GM23248 (cell line): ENCODE measurements around the gene PCSK2. TPM values are rescaled to one million over a fixed set of nuclear protein-coding genes. Genes with fewer than 3 reads are reported as not detected.

Experiments used
- DNase-seq: peaks from one replicate; pipeline ENCODE4 v3.0.0-alpha.2; 2015
- H2AFZ ChIP-seq: fragments of 200-600 bp; sonication (generic); 2 replicates; pipeline ENCODE4 v1.6.1; 2016; ENCODE audit warnings: antibody characterized with exemption
- H3F3A ChIP-seq: fragments of 200-600 bp; sonication (generic); 2 replicates; pipeline ENCODE4 v1.6.1; 2016; ENCODE audit warnings: mild to moderate bottlenecking, antibody characterized with exemption, mixed run types; ENCODE audit not compliant: insufficient read depth
- H3K27ac ChIP-seq: fragments of 200-600 bp; sonication (generic); 2 replicates; pipeline ENCODE4 v1.5.1; 2016; ENCODE audit warnings: mild to moderate bottlenecking
- H3K27me3 ChIP-seq: fragments of 200-600 bp; sonication (generic); replicated peaks from 2 replicates; pipeline ENCODE4 v1.6.1; 2016; ENCODE audit warnings: mild to moderate bottlenecking; ENCODE audit not compliant: insufficient read depth
- H3K36me3 ChIP-seq: fragments of 200-600 bp; sonication (generic); 2 replicates; pipeline ENCODE4 v1.6.1; 2016; ENCODE audit warnings: low read depth, mild to moderate bottlenecking
- H3K4me1 ChIP-seq: fragments of 200-600 bp; sonication (generic); 2 replicates; pipeline ENCODE4 v1.6.1; 2016; ENCODE audit warnings: mild to moderate bottlenecking; ENCODE audit not compliant: insufficient read depth
- H3K4me2 ChIP-seq: fragments of 200-600 bp; sonication (generic); one replicate; pipeline ENCODE4 v1.6.1; 2016; ENCODE audit warnings: mild to moderate bottlenecking; ENCODE audit not compliant: unreplicated experiment
- H3K4me3 ChIP-seq: fragments of 200-600 bp; sonication (generic); 2 replicates; pipeline ENCODE4 v1.5.1; 2016; ENCODE audit warnings: mild to moderate bottlenecking
- H3K79me2 ChIP-seq: fragments of 200-600 bp; sonication (generic); 2 replicates; pipeline ENCODE4 v1.6.1; 2016; ENCODE audit warnings: mild to moderate bottlenecking; ENCODE audit not compliant: insufficient read depth
- H3K9ac ChIP-seq: fragments of 200-600 bp; sonication (generic); 2 replicates; pipeline ENCODE4 v1.6.1; 2016; ENCODE audit warnings: mild to moderate bottlenecking
- H3K9me2 ChIP-seq: fragments of 200-600 bp; sonication (generic); 2 replicates; pipeline ENCODE4 v1.6.1; 2016; ENCODE audit warnings: mixed run types, mild to moderate bottlenecking, moderate library complexity; ENCODE audit not compliant: insufficient read depth
- H3K9me3 ChIP-seq: fragments of 200-600 bp; sonication (generic); one replicate; pipeline ENCODE4 v1.6.1; 2017; ENCODE audit warnings: low read depth
- H4K20me1 ChIP-seq: fragments of 200-600 bp; sonication (generic); 2 replicates; pipeline ENCODE4 v1.6.0; 2016; ENCODE audit not compliant: insufficient read depth
- EZH2 ChIP-seq: fragments of 200-600 bp; sonication (generic); IDR thresholded peaks from 2 replicates; pipeline ENCODE4 v1.6.1; 2018; ENCODE audit warnings: antibody characterized with exemption, mild to moderate bottlenecking; ENCODE audit not compliant: insufficient read depth, poor library complexity, severe bottlenecking
- EZH2phosphoT487 ChIP-seq: fragments of 200-600 bp; sonication (generic); IDR thresholded peaks from 2 replicates; pipeline ENCODE4 v1.6.1; 2018; ENCODE audit warnings: antibody characterized with exemption, moderate library complexity, mild to moderate bottlenecking, low read depth; ENCODE audit not compliant: insufficient read depth
- WGBS, 2 experiments: methylation state at CpG; one replicate each; pipeline ENCODE4 v1.1.6; 2015 to 2017; ENCODE audit warnings: low lambda C conversion rate in 2 of 2, low coverage in 1 of 2; ENCODE audit errors: missing lambda C conversion rate in 2 of 2; 5-methylcytosine and 5-hydroxymethylcytosine counted together
- in situ Hi-C: fragments of 300-500 bp; cut with MboI; formaldehyde crosslinking; loops from 2 replicates; pipeline ENCODE4 v1.15.0; 2020
- polyA plus RNA-seq: library from polyadenylated mRNA; unstranded; fragments of >200 nt; fragmentation: Nextera tagmentation; extraction: Ambion mirVana; gene quantifications from 2 replicates; pipeline ENCODE4 v1.2.1, GENCODE V29; 2016
- total RNA-seq: library from RNA; depleted of rRNA; stranded (reverse); fragments of >200 nt; shearing (Covaris generic); gene quantifications from 2 replicates; pipeline ENCODE4 v1.2.3, GENCODE V29; 2014

Gene PCSK2
- total and polyA plus RNA-seq, 2 experiments from 2014 or later = not detected

DNA sequence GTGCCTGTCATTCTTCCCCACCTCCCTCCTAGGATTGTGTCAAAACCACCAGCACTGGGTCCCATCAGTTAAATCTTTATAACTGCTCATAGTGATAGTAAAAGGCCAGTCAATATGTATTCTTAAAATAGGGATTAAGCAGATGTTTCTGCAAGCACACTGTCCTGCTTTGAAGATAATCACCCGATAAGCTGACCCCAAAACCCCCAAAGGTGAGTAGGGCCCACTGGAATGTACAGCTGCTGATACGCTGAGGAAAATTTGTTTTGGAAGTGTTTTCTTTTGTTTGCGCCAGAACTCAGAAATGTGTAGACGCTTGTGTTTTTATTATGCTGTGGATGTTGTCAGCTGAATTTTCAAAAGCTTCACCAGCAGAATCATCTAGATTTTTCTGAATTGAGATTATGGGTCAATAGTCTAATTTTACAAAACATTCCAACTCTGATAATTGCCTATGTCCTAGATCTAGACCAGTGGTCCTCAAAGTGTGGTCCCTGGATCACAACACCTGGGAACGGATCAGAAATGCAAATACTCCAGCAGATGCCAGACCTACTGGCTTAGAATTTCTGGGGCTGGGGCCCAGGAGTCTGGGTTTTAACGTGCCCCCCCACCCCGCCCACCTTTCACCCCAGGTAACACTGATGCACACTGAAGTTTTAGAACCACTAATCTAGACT is 292.9 kb downstream of the PCSK2 start:
- H2AFZ ChIP-seq = no peak overlapping the region
- H3K27ac ChIP-seq = no peak overlapping the region
- no peaks in the 10 kb centered on the region for H3K4me1 ChIP-seq
- H4K20me1 ChIP-seq = no peaks in the 10 kb centered on the region
- no peak overlapping the region for H3K4me3 ChIP-seq
- no peaks in the 10 kb centered on the region; the same call in 1 of the 2 replicates for H3K27me3 ChIP-seq
- no peaks in the 10 kb centered on the region for H3F3A ChIP-seq
- DNase-seq = no peak
- no peak for TF ChIP-seq EZH2
- TF ChIP-seq EZH2phosphoT487 = no peak
- H3K36me3 ChIP-seq = no peaks in the 10 kb centered on the region
- no peak overlapping the region for H3K4me2 ChIP-seq
- no peaks in the 10 kb centered on the region for H3K9me3 ChIP-seq
- no peaks in the 10 kb centered on the region for H3K9me2 ChIP-seq
- WGBS, 2 experiments = 73 to 78% methylated on average over 7 of the region's 7 CpGs
- H3K9ac ChIP-seq = no peak overlapping the region
- in situ Hi-C loops = loop anchor here (25.0 kb wide), 1 partner anchor 768 kb away; the partner anchor contains the start of gene ZNF133
- H3K79me2 ChIP-seq = no peaks in the 10 kb centered on the region

DNA sequence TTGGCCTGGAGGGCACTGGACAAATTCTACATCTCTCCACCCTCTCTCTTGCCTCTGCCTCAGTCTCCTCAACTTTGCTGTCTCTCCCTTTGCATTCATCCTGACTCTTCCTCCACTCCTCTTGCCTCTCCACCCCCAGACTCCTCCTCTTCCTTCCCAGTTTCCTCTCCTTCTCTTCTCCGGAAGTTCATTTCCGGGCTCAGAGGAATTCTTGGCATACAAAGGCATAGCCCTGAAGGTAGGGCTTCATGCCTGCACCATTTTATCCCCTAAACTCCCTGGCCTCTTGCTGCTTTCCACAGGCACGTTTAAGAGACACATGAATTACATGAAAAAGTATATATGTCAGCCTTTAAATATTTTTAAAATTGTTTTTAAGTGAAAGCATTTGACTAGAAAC is 293.7 kb downstream of the PCSK2 start:
- Histone ChIP-seq H3K27me3 (no peaks in the 10 kb centered on the region; the same call in 1 of the 2 replicates), H3K79me2 (no peaks in the 10 kb centered on the region), H3K27ac (no peak overlapping the region), H3F3A (no peaks in the 10 kb centered on the region), H4K20me1 (no peaks in the 10 kb centered on the region), H3K36me3 (no peaks in the 10 kb centered on the region), H3K4me3 (no peak overlapping the region), H3K9me2 (no peaks in the 10 kb centered on the region), H3K4me1 (no peaks in the 10 kb centered on the region), H3K9me3 (no peaks in the 10 kb centered on the region), H3K4me2 (no peak overlapping the region), H3K9ac (no peak overlapping the region), H2AFZ (peak overlapping the region; percentile 39)
- in situ Hi-C loops = loop anchor here (25.0 kb wide), 1 partner anchor 767 kb away; the partner anchor contains the start of gene ZNF133
- 41 to 46% methylated on average over 3 of the region's 3 CpGs for WGBS, 2 experiments
- TF ChIP-seq EZH2 (no peak), EZH2phosphoT487 (no peak)
- DNase-seq = no peak

DNA sequence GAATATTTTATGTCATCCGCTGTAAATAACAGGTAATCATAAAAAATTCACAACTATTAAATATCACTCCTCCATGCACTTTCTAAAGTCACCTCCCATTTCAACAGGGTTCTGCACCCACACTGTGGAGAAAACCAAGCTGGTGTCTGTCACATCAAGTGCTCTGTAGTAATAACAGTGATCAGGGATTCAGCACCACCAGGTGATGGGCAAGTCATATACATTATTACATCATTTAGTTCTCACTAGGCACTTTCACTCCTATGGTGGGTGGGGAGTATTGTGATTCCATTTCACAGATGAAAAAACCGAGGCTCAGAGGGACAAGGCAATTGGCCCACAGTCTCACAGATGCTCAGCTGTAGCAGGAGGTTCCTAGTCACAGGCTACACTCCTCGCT is 295.7 kb downstream of the PCSK2 start:
- H3K4me1 ChIP-seq = no peaks in the 10 kb centered on the region
- H3K9me2 ChIP-seq = no peaks in the 10 kb centered on the region
- H3F3A ChIP-seq = no peaks in the 10 kb centered on the region
- in situ Hi-C loops = loop anchor here (25.0 kb wide), 1 partner anchor 765 kb away; the partner anchor contains the start of gene ZNF133
- no peak overlapping the region for H3K4me3 ChIP-seq
- no peaks in the 10 kb centered on the region for H3K79me2 ChIP-seq
- TF ChIP-seq EZH2phosphoT487 (no peak), EZH2 (no peak)
- WGBS, 2 experiments = 66% methylated on average over 3 of the region's 3 CpGs
- no peaks in the 10 kb centered on the region; the same call in 1 of the 2 replicates for H3K27me3 ChIP-seq
- no peak overlapping the region for H3K27ac ChIP-seq
- no peaks in the 10 kb centered on the region for H4K20me1 ChIP-seq
- H3K36me3 ChIP-seq = no peaks in the 10 kb centered on the region
- no peak overlapping the region for H2AFZ ChIP-seq
- H3K9ac ChIP-seq = no peak overlapping the region
- no peak for DNase-seq
- no peaks in the 10 kb centered on the region for H3K9me3 ChIP-seq
- no peak overlapping the region for H3K4me2 ChIP-seq

DNA sequence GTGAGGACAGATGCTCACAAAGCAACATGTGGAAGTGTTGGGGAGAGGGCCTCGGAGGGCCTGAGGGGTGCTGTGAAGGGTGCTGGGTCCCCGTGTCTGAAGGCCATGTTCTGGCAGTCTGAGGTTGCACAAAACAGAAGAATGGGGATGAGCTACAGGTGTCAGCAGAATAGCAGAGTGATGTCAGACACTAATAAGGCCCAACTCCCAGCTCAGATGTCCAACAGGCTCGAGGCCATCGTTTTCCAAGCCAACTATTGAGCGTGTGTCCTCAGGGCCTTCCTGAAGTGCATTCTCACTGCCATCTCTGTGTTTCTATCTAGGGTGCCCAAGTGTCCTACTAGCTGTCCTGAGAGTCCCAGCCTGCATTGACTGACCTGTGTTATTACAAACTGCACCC is 296.5 kb downstream of the PCSK2 start:
- Histone ChIP-seq H3K9me2 (no peaks in the 10 kb centered on the region), H3K4me1 (no peaks in the 10 kb centered on the region), H3F3A (no peaks in the 10 kb centered on the region), H3K27me3 (no peaks in the 10 kb centered on the region; the same call in 1 of the 2 replicates), H2AFZ (no peak overlapping the region), H3K9ac (no peak overlapping the region), H4K20me1 (no peaks in the 10 kb centered on the region), H3K79me2 (no peaks in the 10 kb centered on the region), H3K27ac (no peak overlapping the region), H3K4me2 (no peak overlapping the region), H3K9me3 (no peaks in the 10 kb centered on the region), H3K36me3 (no peaks in the 10 kb centered on the region), H3K4me3 (no peak overlapping the region)
- no peak for TF ChIP-seq EZH2phosphoT487
- no peak for TF ChIP-seq EZH2
- no peak for DNase-seq
- 41 to 48% methylated on average over 5 of the region's 5 CpGs for WGBS, 2 experiments
- in situ Hi-C loops = loop anchor here (25.0 kb wide), 1 partner anchor 764 kb away; the partner anchor contains the start of gene ZNF133
